B cell (primary cell): ENCODE measurements around the gene PPP1R9A.

Experiments
- EZH2 ChIP-seq: IDR thresholded peaks from 2 replicates; pipeline ENCODE4 v1.6.1; 2012; ENCODE audit warnings: borderline replicate concordance, low read depth, mild to moderate bottlenecking, moderate library complexity, low read length; ENCODE audit not compliant: insufficient read depth, poor library complexity, severe bottlenecking
- TF ChIP-seq, protein P1 (sequence below): fragments of 200-600 bp; IDR thresholded peaks from one replicate; pipeline ENCODE4 v1.8.0; 2022; ENCODE audit warnings: antibody characterized with exemption, mild to moderate bottlenecking

- TF ChIP-seq, protein P1, sequence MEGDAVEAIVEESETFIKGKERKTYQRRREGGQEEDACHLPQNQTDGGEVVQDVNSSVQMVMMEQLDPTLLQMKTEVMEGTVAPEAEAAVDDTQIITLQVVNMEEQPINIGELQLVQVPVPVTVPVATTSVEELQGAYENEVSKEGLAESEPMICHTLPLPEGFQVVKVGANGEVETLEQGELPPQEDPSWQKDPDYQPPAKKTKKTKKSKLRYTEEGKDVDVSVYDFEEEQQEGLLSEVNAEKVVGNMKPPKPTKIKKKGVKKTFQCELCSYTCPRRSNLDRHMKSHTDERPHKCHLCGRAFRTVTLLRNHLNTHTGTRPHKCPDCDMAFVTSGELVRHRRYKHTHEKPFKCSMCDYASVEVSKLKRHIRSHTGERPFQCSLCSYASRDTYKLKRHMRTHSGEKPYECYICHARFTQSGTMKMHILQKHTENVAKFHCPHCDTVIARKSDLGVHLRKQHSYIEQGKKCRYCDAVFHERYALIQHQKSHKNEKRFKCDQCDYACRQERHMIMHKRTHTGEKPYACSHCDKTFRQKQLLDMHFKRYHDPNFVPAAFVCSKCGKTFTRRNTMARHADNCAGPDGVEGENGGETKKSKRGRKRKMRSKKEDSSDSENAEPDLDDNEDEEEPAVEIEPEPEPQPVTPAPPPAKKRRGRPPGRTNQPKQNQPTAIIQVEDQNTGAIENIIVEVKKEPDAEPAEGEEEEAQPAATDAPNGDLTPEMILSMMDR: no peak
- TF ChIP-seq EZH2: no peak
These were observed 199.0 kb downstream of the PPP1R9A start for GRCh38 chr7:95106401-95106800.
